GM12872 (cell line): Measurements from ENCODE around the gene PPP1R1C.

Experiments
- TF ChIP-seq, protein P1 (sequence below): IDR thresholded peaks from 3 replicates; pipeline ENCODE4 v1.5.1; 2011; ENCODE audit warnings: low read depth, mild to moderate bottlenecking, low read length, moderate library complexity; ENCODE audit not compliant: insufficient read depth

PPP1R1C gene

DNA sequence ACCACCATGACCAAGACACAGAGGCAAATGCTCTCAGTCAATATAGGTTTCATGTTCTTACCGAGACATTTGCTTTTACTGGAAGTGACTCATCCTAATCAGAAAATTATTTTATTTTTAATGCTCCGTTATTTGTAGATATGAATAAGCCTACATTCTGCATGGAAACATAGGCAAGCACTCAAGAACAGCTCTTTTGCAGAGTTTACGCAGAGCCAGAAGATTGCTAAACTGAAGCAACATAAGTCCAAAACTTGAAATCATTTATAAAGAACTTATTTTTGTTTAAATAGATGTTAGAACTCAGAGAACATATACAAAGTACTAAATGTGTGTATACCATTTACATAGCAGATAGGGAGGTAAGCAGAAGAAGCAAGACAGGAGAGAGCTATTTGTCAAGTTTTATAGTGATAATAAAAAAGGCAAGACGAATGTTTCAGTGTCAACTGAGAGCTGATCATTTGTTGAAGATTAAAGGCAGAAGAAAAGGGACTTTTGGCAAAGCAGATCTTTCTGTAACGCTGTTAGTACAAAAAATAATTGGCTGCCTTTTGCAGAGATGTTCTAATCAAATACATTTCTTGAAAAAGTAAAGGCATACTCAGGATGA, 12.4 kb upstream of the PPP1R1C start:
- TF ChIP-seq, protein P1, sequence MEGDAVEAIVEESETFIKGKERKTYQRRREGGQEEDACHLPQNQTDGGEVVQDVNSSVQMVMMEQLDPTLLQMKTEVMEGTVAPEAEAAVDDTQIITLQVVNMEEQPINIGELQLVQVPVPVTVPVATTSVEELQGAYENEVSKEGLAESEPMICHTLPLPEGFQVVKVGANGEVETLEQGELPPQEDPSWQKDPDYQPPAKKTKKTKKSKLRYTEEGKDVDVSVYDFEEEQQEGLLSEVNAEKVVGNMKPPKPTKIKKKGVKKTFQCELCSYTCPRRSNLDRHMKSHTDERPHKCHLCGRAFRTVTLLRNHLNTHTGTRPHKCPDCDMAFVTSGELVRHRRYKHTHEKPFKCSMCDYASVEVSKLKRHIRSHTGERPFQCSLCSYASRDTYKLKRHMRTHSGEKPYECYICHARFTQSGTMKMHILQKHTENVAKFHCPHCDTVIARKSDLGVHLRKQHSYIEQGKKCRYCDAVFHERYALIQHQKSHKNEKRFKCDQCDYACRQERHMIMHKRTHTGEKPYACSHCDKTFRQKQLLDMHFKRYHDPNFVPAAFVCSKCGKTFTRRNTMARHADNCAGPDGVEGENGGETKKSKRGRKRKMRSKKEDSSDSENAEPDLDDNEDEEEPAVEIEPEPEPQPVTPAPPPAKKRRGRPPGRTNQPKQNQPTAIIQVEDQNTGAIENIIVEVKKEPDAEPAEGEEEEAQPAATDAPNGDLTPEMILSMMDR, result no peak

DNA sequence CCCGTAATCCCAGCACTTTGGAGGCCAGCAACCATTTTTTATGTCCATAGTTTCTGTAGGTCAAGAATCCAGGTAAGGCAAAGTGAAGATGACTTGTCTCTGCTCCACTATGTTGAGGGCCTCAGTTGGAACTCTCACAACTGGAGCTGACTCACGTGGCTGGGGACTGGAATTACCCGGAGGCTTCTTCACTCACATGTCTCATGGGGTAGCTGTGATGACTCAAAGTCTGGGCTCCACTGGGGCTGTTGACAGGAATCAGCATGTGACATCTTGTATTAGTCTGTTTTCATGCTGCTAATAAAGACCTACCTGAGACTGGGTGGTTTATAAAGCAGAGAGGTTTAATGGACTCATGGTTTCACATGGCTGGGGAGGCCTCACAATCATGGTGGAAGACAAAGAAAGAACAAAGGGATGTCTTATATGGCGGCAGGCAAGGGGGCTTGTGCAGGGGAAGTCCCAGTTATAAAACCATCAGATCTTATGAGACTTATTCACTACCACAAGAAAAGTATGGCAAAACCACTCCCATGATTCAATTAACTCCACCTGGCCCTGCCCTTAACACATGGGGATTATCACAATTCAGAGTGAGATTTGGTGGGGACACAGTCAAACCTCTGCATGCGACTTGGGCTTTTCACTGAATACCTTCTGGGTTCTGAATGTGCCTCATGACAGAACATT, 7.8 kb upstream of the PPP1R1C start:
- TF ChIP-seq, protein P1, result no peak

GRCh38 chr2:181978351-181979150, 7.1 kb upstream of the PPP1R1C start:
- TF ChIP-seq, protein P1, result no peak

DNA sequence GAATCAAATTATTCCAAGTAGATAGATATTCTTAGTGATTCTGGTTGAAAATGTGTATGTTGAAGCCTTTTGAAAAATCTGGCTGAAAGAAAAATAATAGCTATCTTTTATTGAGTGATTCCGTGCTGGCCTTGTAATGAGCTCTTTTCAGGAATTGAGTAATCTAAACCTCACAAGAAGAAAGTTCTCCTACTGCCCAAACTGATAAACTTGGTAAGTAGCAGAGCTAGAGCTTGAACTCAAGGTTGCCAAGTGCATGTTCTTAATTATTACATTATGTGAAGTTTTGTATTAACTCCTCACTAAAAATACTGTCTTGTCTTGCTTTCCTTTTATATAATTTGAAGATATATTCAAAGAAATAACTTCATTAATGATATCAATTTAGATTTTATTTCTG, 1.6 kb upstream of the PPP1R1C start:
- TF ChIP-seq, protein P1, result no peak

DNA sequence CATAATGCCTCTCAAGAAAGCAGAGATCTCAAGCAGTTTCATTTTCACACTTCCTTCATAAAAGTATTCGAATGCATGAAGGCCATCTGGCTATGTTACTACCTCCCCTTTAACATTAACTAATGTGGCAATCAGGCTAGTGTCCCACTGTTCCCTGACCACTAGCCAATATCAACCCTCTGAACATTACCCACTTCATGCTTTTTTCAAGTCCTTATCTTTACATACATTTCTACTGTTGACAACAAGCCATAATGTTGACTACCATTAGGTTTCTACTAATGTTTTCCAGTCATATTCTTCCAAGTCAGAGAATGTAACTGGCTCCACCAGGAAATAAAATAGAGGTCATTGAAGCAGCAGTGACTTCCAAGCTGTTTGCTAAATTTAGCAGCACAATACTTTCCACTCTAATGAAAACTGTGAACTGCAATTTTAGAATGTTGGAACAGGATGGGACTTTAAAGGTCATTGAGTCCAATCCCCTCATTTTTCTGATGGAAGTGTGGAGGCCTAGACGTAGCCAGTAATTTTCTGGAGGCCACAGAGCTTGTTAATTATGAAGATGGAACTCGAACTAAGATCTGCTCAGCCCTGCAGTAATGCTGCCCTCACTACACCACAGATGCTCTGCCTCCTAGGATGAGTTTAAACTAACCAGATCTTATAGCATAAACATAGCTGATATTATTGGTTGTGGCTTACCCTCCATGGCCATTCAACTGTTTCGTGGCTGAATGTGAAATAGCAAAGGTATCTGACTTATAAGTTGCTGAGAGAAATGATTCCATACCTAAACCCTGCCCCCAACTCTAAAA, 630 bp upstream of the PPP1R1C start:
- TF ChIP-seq, protein P1, result no peak

DNA sequence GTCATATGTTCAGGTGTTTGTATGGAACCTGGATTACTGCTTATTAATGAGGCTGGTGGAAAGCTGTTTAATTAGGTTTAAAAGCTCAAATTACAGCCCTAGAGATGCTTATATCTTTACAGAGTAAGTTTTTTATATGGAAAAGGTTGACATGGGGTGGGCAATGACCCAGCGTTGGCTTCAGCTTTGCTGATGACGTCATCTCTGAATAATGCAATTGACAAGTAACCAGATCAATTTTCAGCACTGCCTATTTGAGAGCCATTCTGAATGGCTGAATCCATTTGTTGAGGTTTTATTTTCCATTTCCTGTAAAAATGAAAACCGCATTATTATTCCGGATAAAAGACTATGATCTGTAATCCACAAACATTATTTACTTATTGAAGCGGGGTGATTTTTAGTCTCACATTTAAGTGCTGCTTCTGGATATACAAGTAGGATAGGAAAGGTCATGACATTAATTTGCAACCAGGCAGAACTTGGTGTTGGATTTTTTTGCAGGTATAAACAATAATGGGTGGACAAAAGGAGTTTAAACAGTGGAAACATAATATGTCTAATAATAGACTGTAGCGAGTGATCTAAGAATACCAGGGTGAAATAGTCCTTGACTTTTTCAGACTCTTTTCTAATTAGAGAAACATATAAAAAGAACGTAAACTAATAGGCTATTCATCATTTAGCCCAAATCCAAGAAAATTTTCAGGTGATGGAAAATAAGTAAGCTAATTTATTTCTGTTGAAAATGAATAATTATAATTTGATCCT, 2.7 kb downstream of the PPP1R1C start:
- TF ChIP-seq, protein P1, result no peak
